Nephron (organoid): Measurements from ENCODE around the gene MMP27.

ENCODE experiments used
- H3K27ac Mint-ChIP-seq, 3 experiments: 2 replicates each; pipeline ENCODE4 v1.8.0; 2020; ENCODE audit warnings: mixed read lengths in 3 of 3, mild to moderate bottlenecking in 2 of 3, moderate library complexity in 1 of 3
- H3K27me3 Mint-ChIP-seq: 2 replicates; pipeline ENCODE4 v1.8.0; 2021; ENCODE audit warnings: low read depth, mild to moderate bottlenecking, moderate library complexity, mixed read lengths
- H3K36me3 Mint-ChIP-seq: 2 replicates; pipeline ENCODE4 v1.8.0; 2020; ENCODE audit warnings: low read depth, mixed read lengths
- H3K4me1 Mint-ChIP-seq: 2 replicates; pipeline ENCODE4 v1.8.0; 2020; ENCODE audit warnings: mixed read lengths
- H3K4me3 Mint-ChIP-seq, 3 experiments: 2 replicates each; pipeline ENCODE4 v1.8.0; 2020; ENCODE audit warnings: mild to moderate bottlenecking in 3 of 3, mixed read lengths in 3 of 3, moderate library complexity in 2 of 3
- H3K9me3 Mint-ChIP-seq: 2 replicates; pipeline ENCODE4 v1.8.0; 2020; ENCODE audit warnings: mixed read lengths
- CTCF ChIP-seq, 3 experiments: fragments of 200-600 bp; sonication (generic); IDR thresholded peaks; one replicate each; pipeline ENCODE4 v1.5.0; 2021; ENCODE audit warnings: antibody characterized with exemption in 3 of 3; ENCODE audit not compliant: unreplicated experiment in 3 of 3

Gene MMP27

GRCh38 chr11:102680945-102681344 lies 24.6 kb downstream of the MMP27 start:
- H3K36me3 Mint-ChIP-seq = no peaks in the 10 kb centered on the region
- no peak for TF ChIP-seq CTCF (IDR thresholded peaks at IDR 0.05; ENCODE audit: unreplicated experiment in 3 of 3)
- H3K4me1 Mint-ChIP-seq = no peaks in the 10 kb centered on the region
- H3K9me3 Mint-ChIP-seq = peaks cover 2% of the 10 kb centered on the region
- H3K27me3 Mint-ChIP-seq = no peaks in the 10 kb centered on the region
- H3K4me3 Mint-ChIP-seq = no peak overlapping the region
- no peak overlapping the region for H3K27ac Mint-ChIP-seq

GRCh38 chr11:102678022-102678421 lies 27.5 kb downstream of the MMP27 start:
- Mint-ChIP-seq H3K27me3 (peaks cover 3% of the 10 kb centered on the region), H3K9me3 (no peaks in the 10 kb centered on the region), H3K36me3 (no peaks in the 10 kb centered on the region), H3K4me1 (no peaks in the 10 kb centered on the region), H3K27ac (no peak overlapping the region), H3K4me3 (no peak overlapping the region)
- TF ChIP-seq CTCF (IDR thresholded peaks at IDR 0.05; ENCODE audit: unreplicated experiment in 3 of 3) = no peak

- H3K27me3 Mint-ChIP-seq = peaks cover 3% of the 10 kb centered on the region
- no peak for TF ChIP-seq CTCF (IDR thresholded peaks at IDR 0.05; ENCODE audit: unreplicated experiment in 3 of 3)
- no peaks in the 10 kb centered on the region for H3K4me1 Mint-ChIP-seq
- no peak overlapping the region for H3K4me3 Mint-ChIP-seq
- no peaks in the 10 kb centered on the region for H3K9me3 Mint-ChIP-seq
- H3K36me3 Mint-ChIP-seq = no peaks in the 10 kb centered on the region
- H3K27ac Mint-ChIP-seq = no peak overlapping the region
Observed at GRCh38 chr11:102676084-102676483, 29.5 kb downstream of the MMP27 start.

DNA sequence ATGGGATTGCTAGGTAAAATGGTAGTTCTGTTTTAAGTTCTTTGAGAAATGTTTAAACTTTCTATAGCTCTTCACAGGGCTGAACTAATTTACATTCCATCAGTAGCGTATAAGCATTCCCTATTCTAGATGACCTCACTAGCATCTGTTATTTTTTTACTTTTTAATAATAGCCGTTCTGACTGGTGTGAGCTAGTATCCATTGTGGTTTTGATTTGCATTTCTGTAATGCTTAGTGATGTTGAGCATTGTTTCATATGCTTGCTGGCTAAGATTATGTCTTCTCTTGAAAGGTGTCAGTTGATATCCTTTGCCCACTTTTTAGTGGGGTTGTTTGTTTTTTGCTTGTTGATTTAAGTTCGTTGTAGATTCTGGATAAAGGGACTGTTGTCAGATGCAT lies 35.9 kb downstream of the MMP27 start:
- Mint-ChIP-seq H3K27me3 (no peaks in the 10 kb centered on the region), H3K36me3 (no peaks in the 10 kb centered on the region), H3K27ac (no peak overlapping the region)

DNA sequence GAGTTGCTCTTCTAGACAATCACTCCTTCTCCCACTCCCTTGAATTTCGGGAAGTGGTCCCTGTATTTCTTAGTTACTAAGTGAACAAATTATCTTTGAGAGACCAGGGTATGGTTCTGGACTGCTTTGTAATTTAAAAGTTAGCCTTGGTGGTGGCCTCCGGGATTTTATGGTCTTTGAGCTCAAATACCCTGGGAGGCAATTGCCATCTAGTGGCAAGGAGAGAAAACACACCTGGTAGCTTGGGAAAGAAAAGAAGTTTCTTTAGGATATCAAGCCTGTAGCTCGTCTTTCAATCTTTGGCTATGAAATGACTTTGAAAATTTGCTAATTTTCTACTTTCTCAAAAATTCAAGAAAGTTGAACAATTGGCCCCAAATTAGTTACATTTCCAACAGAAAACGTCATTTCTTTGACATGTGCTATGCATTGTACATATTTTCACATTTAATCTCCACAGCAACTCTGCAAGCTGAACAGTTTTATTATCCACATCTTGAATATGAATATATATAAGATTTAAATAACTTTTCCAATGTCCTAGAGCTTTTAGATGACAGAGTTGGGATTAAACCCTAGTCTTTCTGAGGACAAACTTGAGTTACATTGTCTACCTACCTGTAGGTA lies 39.1 kb downstream of the MMP27 start:
- no peaks in the 10 kb centered on the region for H3K9me3 Mint-ChIP-seq
- peaks cover 3% of the 10 kb centered on the region for H3K27me3 Mint-ChIP-seq
- H3K36me3 Mint-ChIP-seq = no peaks in the 10 kb centered on the region
- peak; percentile 62 to 76 (median 66) for TF ChIP-seq CTCF (IDR thresholded peaks at IDR 0.05; ENCODE audit: unreplicated experiment in 3 of 3)
- H3K4me3 Mint-ChIP-seq = no peak overlapping the region
- no peaks in the 10 kb centered on the region for H3K4me1 Mint-ChIP-seq
- no peak overlapping the region for H3K27ac Mint-ChIP-seq

More for the DNA sequence above, 35.9 kb downstream of the MMP27 start:
- H3K4me1 Mint-ChIP-seq = no peaks in the 10 kb centered on the region
- H3K9me3 Mint-ChIP-seq = no peaks in the 10 kb centered on the region
- no peak for TF ChIP-seq CTCF (IDR thresholded peaks at IDR 0.05; ENCODE audit: unreplicated experiment in 3 of 3)
- H3K4me3 Mint-ChIP-seq = no peak overlapping the region

DNA sequence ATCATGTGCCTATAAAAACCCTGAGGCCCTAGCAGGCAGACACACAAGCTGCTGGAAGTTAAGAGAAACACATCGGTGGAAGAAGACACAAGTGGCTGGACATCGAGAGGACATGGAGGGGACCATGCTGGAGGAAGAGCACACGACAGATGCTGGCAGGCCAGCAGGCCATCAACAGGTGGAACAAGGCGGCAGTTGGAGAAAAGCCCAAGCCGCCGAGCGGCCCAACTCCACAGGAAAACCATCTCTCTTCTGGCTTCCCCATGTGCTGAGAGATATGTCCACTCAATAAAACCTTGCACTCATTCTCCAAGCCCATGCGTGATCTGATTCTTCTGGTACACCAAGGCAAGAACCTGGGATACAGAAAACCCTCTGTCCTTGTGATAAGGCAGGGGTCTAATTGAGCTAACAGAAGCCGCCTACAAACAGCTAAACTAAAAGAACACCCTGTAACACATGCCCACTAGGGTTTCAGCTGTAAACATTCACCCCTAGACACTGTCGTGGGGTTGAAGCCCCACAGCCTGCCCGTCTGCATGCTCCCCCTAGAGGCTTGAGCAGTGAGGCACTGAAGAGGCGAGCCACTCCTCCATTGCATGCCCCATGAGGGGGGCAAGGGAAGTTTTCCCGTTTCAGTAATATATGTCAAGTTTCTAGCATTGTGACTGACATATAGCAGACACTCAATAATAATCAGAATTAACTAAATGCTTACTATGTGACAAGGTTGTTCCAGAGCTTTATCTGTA lies 41.4 kb downstream of the MMP27 start:
- Mint-ChIP-seq H3K9me3 (no peaks in the 10 kb centered on the region), H3K27ac (no peak overlapping the region), H3K4me3 (no peak overlapping the region), H3K4me1 (no peaks in the 10 kb centered on the region), H3K27me3 (peaks cover 3% of the 10 kb centered on the region), H3K36me3 (no peaks in the 10 kb centered on the region)
- no peak for TF ChIP-seq CTCF (IDR thresholded peaks at IDR 0.05; ENCODE audit: unreplicated experiment in 3 of 3)
